Large intestine (tissue), 12 donors: ENCODE data around the gene CLCF1. TPM values are rescaled to one million over a fixed set of nuclear protein-coding genes. Genes with fewer than 3 reads are reported as not detected.

Experiments used
- DNase-seq, 2 donors: peaks; one replicate each; pipeline versions ENCODE4 v3.0.0 to v3.0.0-alpha.2; 2013
- H3K27ac ChIP-seq: one replicate; pipeline ENCODE4 v1.5.1; 2013; ENCODE audit warnings: low read length
- H3K27me3 ChIP-seq: 2 replicates; pipeline ENCODE4 v1.6.1; 2013; ENCODE audit warnings: low read length; ENCODE audit not compliant: control insufficient read depth, insufficient read depth
- H3K36me3 ChIP-seq: 2 replicates; pipeline ENCODE4 v1.6.1; 2013; ENCODE audit warnings: low read length; ENCODE audit not compliant: control insufficient read depth, insufficient read depth
- H3K4me1 ChIP-seq: one replicate; pipeline ENCODE4 v1.6.1; 2013; ENCODE audit warnings: low read length; ENCODE audit not compliant: control insufficient read depth, insufficient read depth
- H3K4me3 ChIP-seq: one replicate; pipeline ENCODE4 v1.5.1; 2013; ENCODE audit warnings: low read length
- H3K9me3 ChIP-seq: one replicate; pipeline ENCODE4 v1.6.1; 2013; ENCODE audit warnings: mild to moderate bottlenecking, low read depth, low read length, moderate library complexity; ENCODE audit not compliant: control insufficient read depth
- WGBS: methylation state at CpG from one replicate; pipeline ENCODE4 v1.1.5; 2013; ENCODE audit warnings: low lambda C conversion rate; ENCODE audit not compliant: insufficient coverage; 5-methylcytosine and 5-hydroxymethylcytosine counted together
- long read RNA-seq, 11 donors: transcript quantifications; one replicate each; lab custom pipeline, GENCODE V29; 2026
- polyA plus RNA-seq: library from polyadenylated mRNA; unstranded; fragments of 120-200 nt; gene quantifications from one replicate; pipeline ENCODE4 v1.2.1, GENCODE V29; 2013

Gene CLCF1
- 9.6 TPM for polyA plus RNA-seq
- long read RNA-seq, donor 1 = 0 reads
- long read RNA-seq, donor 2, partial matches to known transcripts = 0 of 1 reads
- long read RNA-seq, donor 2, other reads (novel, unspliced or antisense) = 0 of 1 reads
- long read RNA-seq, donor 3 = 0 reads
- long read RNA-seq, donor 4 = 0 reads
- long read RNA-seq, donor 5, partial matches to known transcripts = 0 of 1 reads
- long read RNA-seq, donor 5, other reads (novel, unspliced or antisense) = 0 of 1 reads
- long read RNA-seq, donor 6, partial matches to known transcripts = 0 of 2 reads
- long read RNA-seq, donor 6, other reads (novel, unspliced or antisense) = 0 of 2 reads
- long read RNA-seq, donor 7, partial matches to known transcripts = 7 of 7 reads
- long read RNA-seq, donor 7, other reads (novel, unspliced or antisense) = 0 of 7 reads
- long read RNA-seq, donor 8, partial matches to known transcripts = 0 of 2 reads
- long read RNA-seq, donor 8, other reads (novel, unspliced or antisense) = 0 of 2 reads
- long read RNA-seq, donor 9, partial matches to known transcripts = 0 of 1 reads
- long read RNA-seq, donor 9, other reads (novel, unspliced or antisense) = 0 of 1 reads
- long read RNA-seq, donor 10, partial matches to known transcripts = 0 of 2 reads
- long read RNA-seq, donor 10, other reads (novel, unspliced or antisense) = 0 of 2 reads
- long read RNA-seq, donor 11 = 0 reads

GRCh38 chr11:67372993-67373647, at the start of gene CLCF1:
CLCF1 (minus strand) TSS chr11:67373598; CDS start chr11:67373539, 59 bp downstream.
- H3K9me3 ChIP-seq = no peaks in the 10 kb centered on the region
- peak within 1 kb of the TSS; percentile 71 for H3K27ac ChIP-seq
- H3K4me1 ChIP-seq = peaks cover 45% of the 10 kb centered on the region
- DNase-seq = peak in 1 of 2 donors; percentile 77
- H3K4me3 ChIP-seq = peak within 1 kb of the TSS; percentile 50
- 0% methylated on average over 2 of the region's 76 CpGs for WGBS
- H3K27me3 ChIP-seq = peaks cover 10% of the 10 kb centered on the region
- H3K36me3 ChIP-seq = no peaks in the 10 kb centered on the region

- Histone ChIP-seq H3K4me1 (peaks cover 11% of the 10 kb centered on the region), H3K27ac (no peak overlapping the region), H3K9me3 (no peaks in the 10 kb centered on the region), H3K36me3 (no peaks in the 10 kb centered on the region), H3K27me3 (no peaks in the 10 kb centered on the region), H3K4me3 (no peak overlapping the region)
- WGBS = no CpG with 5 or more reads among the region's 6 CpGs
- no peak for DNase-seq
Measured at GRCh38 chr11:67422891-67423290, 49.5 kb upstream of the CLCF1 start.

GRCh38 chr11:67421430-67422031, 48.1 kb upstream of the CLCF1 start:
- peak overlapping the region; percentile 17 for H3K4me3 ChIP-seq
- H3K36me3 ChIP-seq = no peaks in the 10 kb centered on the region
- peaks cover 11% of the 10 kb centered on the region for H3K4me1 ChIP-seq
- no peaks in the 10 kb centered on the region for H3K27me3 ChIP-seq
- no CpG with 5 or more reads among the region's 22 CpGs for WGBS
- no peak for DNase-seq
- H3K27ac ChIP-seq = no peak overlapping the region
- H3K9me3 ChIP-seq = peaks cover 4% of the 10 kb centered on the region

- peak; percentile 95 to 96 for DNase-seq
- H3K9me3 ChIP-seq = peaks cover 4% of the 10 kb centered on the region
- H3K36me3 ChIP-seq = no peaks in the 10 kb centered on the region
- peaks cover 6% of the 10 kb centered on the region for H3K27me3 ChIP-seq
- no peak overlapping the region for H3K27ac ChIP-seq
- WGBS = no CpG with 5 or more reads among the region's 97 CpGs
- peak overlapping the region; percentile 26 for H3K4me3 ChIP-seq
- H3K4me1 ChIP-seq = peaks cover 14% of the 10 kb centered on the region
Measured at GRCh38 chr11:67420646-67421429, 47.4 kb upstream of the CLCF1 start.

- DNase-seq = no peak
- H3K4me1 ChIP-seq = peaks cover 16% of the 10 kb centered on the region
Measured at GRCh38 chr11:67420147-67420645, 46.8 kb upstream of the CLCF1 start.

DNA sequence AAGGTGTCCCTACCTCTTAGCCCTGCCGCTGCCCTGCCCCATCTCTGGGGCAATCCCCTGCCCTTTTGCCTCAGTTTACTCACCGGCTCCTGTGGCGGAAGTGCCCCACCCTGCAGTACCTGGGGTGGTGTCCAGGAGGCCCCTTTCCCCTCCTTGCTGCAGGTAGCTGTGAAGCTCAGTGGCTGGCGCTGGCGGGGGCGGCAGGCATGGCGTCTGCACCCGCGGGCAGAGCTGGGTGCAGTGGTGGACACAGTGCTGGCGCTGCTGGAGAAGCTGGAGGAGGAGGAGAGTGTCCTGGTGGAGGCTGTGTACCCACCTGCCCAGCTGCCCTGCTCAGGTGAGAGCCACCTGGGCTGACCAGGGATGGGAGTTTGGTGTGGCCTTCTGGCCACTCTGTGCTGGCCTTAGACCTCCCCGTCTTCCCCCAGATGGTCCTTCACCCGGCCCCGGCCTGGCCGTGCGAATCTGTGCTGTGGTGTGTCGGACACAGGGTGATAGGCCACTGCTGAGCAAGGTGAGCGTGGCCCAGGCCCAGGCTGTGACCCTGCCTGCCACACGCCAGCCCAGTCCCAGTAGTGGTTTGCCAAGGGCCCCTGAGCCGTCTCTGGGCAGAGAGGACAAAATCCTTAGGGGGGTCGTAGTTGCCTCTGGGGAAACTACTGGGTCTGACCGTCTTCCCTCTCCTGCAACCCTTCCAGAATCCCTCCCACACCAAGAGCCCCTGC, 46.1 kb upstream of the CLCF1 start:
- peaks cover 16% of the 10 kb centered on the region for H3K27me3 ChIP-seq
- peaks cover 4% of the 10 kb centered on the region for H3K9me3 ChIP-seq
- peaks cover 21% of the 10 kb centered on the region for H3K4me1 ChIP-seq
- no peak overlapping the region for H3K4me3 ChIP-seq
- WGBS = no CpG with 5 or more reads among the region's 21 CpGs
- no peak for DNase-seq
- no peak overlapping the region for H3K27ac ChIP-seq
- no peaks in the 10 kb centered on the region for H3K36me3 ChIP-seq

More at GRCh38 chr11:67420147-67420645, 46.8 kb upstream of the CLCF1 start:
- H3K27ac ChIP-seq = no peak overlapping the region
- no peaks in the 10 kb centered on the region for H3K36me3 ChIP-seq
- H3K4me3 ChIP-seq = peak overlapping the region; percentile 26
- peaks cover 4% of the 10 kb centered on the region for H3K9me3 ChIP-seq
- WGBS = no CpG with 5 or more reads among the region's 15 CpGs
- H3K27me3 ChIP-seq = peaks cover 9% of the 10 kb centered on the region

DNA sequence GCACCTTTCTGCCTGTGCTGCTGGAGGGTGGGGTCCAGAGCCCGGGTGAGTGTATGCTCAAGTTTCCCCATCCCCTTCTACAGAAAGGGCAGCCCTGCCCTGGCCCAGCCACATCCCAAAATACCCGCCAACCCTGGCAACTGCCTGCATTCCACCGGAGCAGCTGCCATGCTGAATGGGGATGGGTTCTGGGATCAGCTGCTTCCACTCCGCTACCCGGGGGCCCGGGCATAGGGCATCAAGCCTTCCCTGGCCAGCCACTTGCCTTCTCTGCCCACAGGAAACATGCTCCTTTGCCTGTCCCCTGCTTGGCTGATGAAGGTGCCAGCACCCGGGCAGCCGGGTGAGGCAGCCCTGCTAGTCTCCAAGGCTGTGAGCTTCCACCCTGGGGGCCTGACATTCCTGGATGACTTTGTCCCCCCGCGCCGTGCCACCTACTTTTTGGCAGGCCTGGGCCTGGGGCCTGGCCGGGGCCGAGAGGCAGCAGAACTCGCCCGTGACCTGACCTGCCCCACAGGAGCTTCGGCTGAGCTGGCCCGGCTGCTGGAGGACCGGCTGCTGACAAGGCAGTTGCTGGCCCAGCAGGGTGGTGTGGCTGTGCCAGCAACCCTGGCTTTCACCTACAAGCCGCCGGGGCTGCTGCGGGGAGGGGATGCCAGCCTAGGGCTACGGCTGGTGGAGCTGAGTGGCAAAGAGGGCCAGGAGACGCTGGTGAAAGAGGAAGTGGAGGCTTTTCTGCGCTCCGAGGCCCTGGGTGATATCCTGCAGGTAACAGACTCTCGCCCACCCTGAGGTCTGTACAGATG, 45.3 kb upstream of the CLCF1 start:
- H3K27ac ChIP-seq = no peak overlapping the region
- H3K27me3 ChIP-seq = peaks cover 16% of the 10 kb centered on the region
- H3K4me3 ChIP-seq = no peak overlapping the region
- DNase-seq = no peak
- no CpG with 5 or more reads among the region's 26 CpGs for WGBS
- H3K4me1 ChIP-seq = peaks cover 21% of the 10 kb centered on the region
- H3K36me3 ChIP-seq = no peaks in the 10 kb centered on the region
- peaks cover 4% of the 10 kb centered on the region for H3K9me3 ChIP-seq

- Histone ChIP-seq H3K27ac (no peak overlapping the region), H3K4me1 (peaks cover 18% of the 10 kb centered on the region), H3K9me3 (peaks cover 4% of the 10 kb centered on the region), H3K27me3 (peaks cover 16% of the 10 kb centered on the region), H3K36me3 (no peaks in the 10 kb centered on the region), H3K4me3 (no peak overlapping the region)
- no peak for DNase-seq
- WGBS = no CpG with 5 or more reads among the region's 12 CpGs
Measured at GRCh38 chr11:67417425-67417824, 44.0 kb upstream of the CLCF1 start.
